K562 (cell line): ENCODE measurements around the gene ZNF521. TPM values are rescaled to one million over a fixed set of nuclear protein-coding genes. Genes with fewer than 3 reads are reported as not detected.

Experiments used
- ATAC-seq: fragments of 200-7000 bp; cut with Tn5 transposase; 3 replicates; pipeline ENCODE4 v1.9.1; 2020; ENCODE audit warnings: moderate library complexity
- BruUV-seq: library from RNA; stranded (reverse); fragments of 400-500 nt; replicated peaks from 2 replicates; lab custom pipeline; 2021; lab: Mats Ljungman, UMichigan
- CTCF ChIA-PET: fragments of 300-600 bp; formaldehyde crosslinking; extraction: SDS; loops from one replicate; lab custom pipeline; 2021; ENCODE audit warnings: low intra/inter-chr PET ratio; lab: Yijun Ruan, JAX
- POLR2A ChIA-PET: fragments of 300-600, 350-650 bp; sonication (Branson Sonifier 250); formaldehyde crosslinking; extraction: SDS; loops from one replicate; lab custom pipeline; 2021; ENCODE audit warnings: antibody characterized with exemption, inconsistent platforms; lab: Yijun Ruan, JAX
- DNase-seq, 4 experiments: peaks; one replicate each; pipeline versions ENCODE4 v3.0.0 to v3.0.0-alpha.2; 2011 to 2018; ENCODE audit warnings: low spot score in 3 of 4, mixed read lengths in 3 of 4; ENCODE audit errors: extremely low read depth in 1 of 4
- FAIRE-seq: peaks from 2 replicates; lab custom pipeline; 2011; peaks lifted over from hg19 to GRCh38; lab: Jason Lieb, UNC
- H2AFZ ChIP-seq: 2 replicates; pipeline ENCODE4 v1.6.0; 2011; ENCODE audit warnings: low read depth, low read length, control low read depth, inconsistent platforms
- H3K27ac ChIP-seq: fragments of 200-600 bp; 3 replicates; pipeline ENCODE4 v1.8.0; 2011; ENCODE audit warnings: low read depth, mild to moderate bottlenecking, control low read depth, inconsistent platforms, low read length, moderate library complexity, mixed read lengths; ENCODE audit errors: extremely low read depth
- H3K27me3 ChIP-seq, 2 experiments: fragments of 300-600 bp in 1 of 2; 2 replicates in 1 of 2; 3 replicates in 1 of 2; pipeline versions ENCODE4 v1.6.0 to v1.8.0; 2011; ENCODE audit warnings: inconsistent platforms in 2 of 2, low read length in 2 of 2, mild to moderate bottlenecking in 1 of 2, mixed read lengths in 1 of 2, moderate library complexity in 1 of 2; ENCODE audit not compliant: control insufficient read depth in 2 of 2, insufficient read depth in 2 of 2
- H3K36me3 ChIP-seq: fragments of 300-600 bp; 3 replicates; pipeline ENCODE4 v1.8.0; 2011; ENCODE audit warnings: mild to moderate bottlenecking, low read length, inconsistent platforms; ENCODE audit not compliant: control insufficient read depth, insufficient read depth
- H3K4me1 ChIP-seq, 2 experiments: fragments of 200-600 bp in 1 of 2; replicated peaks in 1 of 2; 2 replicates in 1 of 2; 3 replicates in 1 of 2; pipeline versions ENCODE4 v1.5.1 to v1.8.0; 2011; ENCODE audit warnings: inconsistent platforms in 2 of 2, low read length in 2 of 2, mild to moderate bottlenecking in 1 of 2, mixed read lengths in 1 of 2, moderate library complexity in 1 of 2; ENCODE audit not compliant: control insufficient read depth in 2 of 2, insufficient read depth in 2 of 2
- H3K4me2 ChIP-seq: 2 replicates; pipeline ENCODE4 v1.6.1; 2011; ENCODE audit warnings: low read length, control low read depth, inconsistent platforms, mixed read lengths; ENCODE audit not compliant: insufficient read depth
- H3K4me3 ChIP-seq: fragments of 200-600 bp; sonication (generic), shearing (Covaris generic); 2 replicates; pipeline ENCODE4 v1.5.1; 2016; ENCODE audit warnings: control low read depth, inconsistent platforms
- H3K79me2 ChIP-seq: fragments of 200-600 bp; 3 replicates; pipeline ENCODE4 v1.8.0; 2011; ENCODE audit warnings: low read length, inconsistent platforms; ENCODE audit not compliant: control insufficient read depth, insufficient read depth
- H3K9ac ChIP-seq, 2 experiments: 2 replicates each; pipeline versions ENCODE4 v1.6.0 to v1.6.1; 2011; ENCODE audit warnings: low read depth in 2 of 2, low read length in 2 of 2, control low read depth in 1 of 2, inconsistent platforms in 1 of 2, mild to moderate bottlenecking in 1 of 2, mixed read lengths in 1 of 2; ENCODE audit not compliant: insufficient read depth in 1 of 2
- H3K9me1 ChIP-seq: one replicate; pipeline ENCODE4 v1.6.0; 2011; ENCODE audit warnings: inconsistent platforms, mild to moderate bottlenecking, low read length, moderate library complexity; ENCODE audit not compliant: control insufficient read depth, insufficient read depth
- H3K9me3 ChIP-seq: replicated peaks from 2 replicates; pipeline ENCODE4 v1.5.1; 2011; ENCODE audit warnings: low read depth, low read length, inconsistent platforms; ENCODE audit not compliant: control insufficient read depth, insufficient read depth
- H4K20me1 ChIP-seq: replicated peaks from 2 replicates; pipeline ENCODE4 v1.6.1; 2011; ENCODE audit warnings: low read length, inconsistent platforms, mixed read lengths; ENCODE audit not compliant: control insufficient read depth, insufficient read depth
- CBX1 ChIP-seq: sonication (generic); IDR thresholded peaks from 2 replicates; pipeline ENCODE4 v1.6.1; 2016; ENCODE audit warnings: antibody characterized with exemption, low read depth, mild to moderate bottlenecking
- CTBP1 ChIP-seq: fragments of 450-650 bp; IDR thresholded peaks from 2 replicates; pipeline ENCODE4 v1.6.1; 2016; ENCODE audit warnings: borderline replicate concordance
- MYNN ChIP-seq, 2 experiments: sonication (generic); formaldehyde crosslinking in 1 of 2; IDR thresholded peaks; 2 replicates each; pipeline versions ENCODE4 v1.5.0 to v1.6.1; 2016 to 2020; ENCODE audit warnings: antibody characterized with exemption in 1 of 2, missing genetic modification reagents in 1 of 2
- SPI1 ChIP-seq: IDR thresholded peaks from 2 replicates; pipeline ENCODE4 v1.6.1; 2011; ENCODE audit warnings: low read depth, low read length, control low read depth, borderline replicate concordance
- TEAD4 ChIP-seq, 2 experiments: sonication (generic) in 1 of 2; formaldehyde crosslinking in 1 of 2; IDR thresholded peaks; 2 replicates each; pipeline versions ENCODE4 v1.6.1 to v1.8.0; 2012 to 2022; ENCODE audit warnings: borderline replicate concordance in 1 of 2, inconsistent platforms in 1 of 2, low read length in 1 of 2, mild to moderate bottlenecking in 1 of 2, missing genetic modification reagents in 1 of 2
- WGBS: fragments of 100-300 bp; shearing (Covaris generic); methylation state at CpG from one replicate; pipeline ENCODE4 v1.1.6; 2016; ENCODE audit warnings: low coverage, mixed read lengths; ENCODE audit not compliant: insufficient coverage; ENCODE audit errors: missing lambda C conversion rate; 5-methylcytosine and 5-hydroxymethylcytosine counted together
- in situ Hi-C: fragments of 300-500 bp; cut with MboI; formaldehyde crosslinking; loops from 4 replicates; pipeline ENCODE4 v1.15.0; 2018; ENCODE audit warnings: inconsistent platforms, mixed read lengths
- intact Hi-C: fragments of 100-400 bp; cut with micrococcal nuclease; formaldehyde crosslinking; loops from 2 replicates; pipeline ENCODE4 v1.14.2; 2022
- polyA plus RNA-seq, 8 experiments: library from polyadenylated mRNA; depleted of rRNA in 4 of 8; stranded (reverse) in 5 of 8; unstranded in 3 of 8; fragments of >200 nt; fragmentation: Nextera tagmentation in 2 of 8; fragmentation: Illumina TruSeq in 1 of 8; extraction: Ambion mirVana in 2 of 8; extraction: Trizol in 1 of 8; gene quantifications; 2 replicates each; pipeline versions ENCODE4 v1.2.1 to v1.2.3, GENCODE V29; 2011 to 2014; ENCODE audit warnings: inconsistent platforms in 1 of 8, missing spikeins in 1 of 8
- total RNA-seq, 7 experiments: library from RNA; depleted of rRNA in 6 of 7; stranded (reverse); fragments of >200 nt in 6 of 7; fragmentation: Illumina TruSeq in 2 of 7; extraction: Trizol in 2 of 7; gene quantifications; 2 replicates each; pipeline versions ENCODE4 v1.2.1 to v1.2.3, GENCODE V29; 2011 to 2021; ENCODE audit warnings: low replicate concordance in 1 of 7
- TF ChIP-seq, protein P1 (sequence below): sonication (generic); formaldehyde crosslinking; IDR thresholded peaks from 2 replicates; pipeline ENCODE4 v1.8.1; 2023; ENCODE audit warnings: mild to moderate bottlenecking, missing genetic modification reagents, moderate library complexity

The ZNF521 gene
- total and polyA plus RNA-seq, 9 of the 15 experiments (the other 6 are each of a cell fraction or from before 2014, with no cell fraction given), result 1.2 to 5.8 (median 1.6) TPM

DNA sequence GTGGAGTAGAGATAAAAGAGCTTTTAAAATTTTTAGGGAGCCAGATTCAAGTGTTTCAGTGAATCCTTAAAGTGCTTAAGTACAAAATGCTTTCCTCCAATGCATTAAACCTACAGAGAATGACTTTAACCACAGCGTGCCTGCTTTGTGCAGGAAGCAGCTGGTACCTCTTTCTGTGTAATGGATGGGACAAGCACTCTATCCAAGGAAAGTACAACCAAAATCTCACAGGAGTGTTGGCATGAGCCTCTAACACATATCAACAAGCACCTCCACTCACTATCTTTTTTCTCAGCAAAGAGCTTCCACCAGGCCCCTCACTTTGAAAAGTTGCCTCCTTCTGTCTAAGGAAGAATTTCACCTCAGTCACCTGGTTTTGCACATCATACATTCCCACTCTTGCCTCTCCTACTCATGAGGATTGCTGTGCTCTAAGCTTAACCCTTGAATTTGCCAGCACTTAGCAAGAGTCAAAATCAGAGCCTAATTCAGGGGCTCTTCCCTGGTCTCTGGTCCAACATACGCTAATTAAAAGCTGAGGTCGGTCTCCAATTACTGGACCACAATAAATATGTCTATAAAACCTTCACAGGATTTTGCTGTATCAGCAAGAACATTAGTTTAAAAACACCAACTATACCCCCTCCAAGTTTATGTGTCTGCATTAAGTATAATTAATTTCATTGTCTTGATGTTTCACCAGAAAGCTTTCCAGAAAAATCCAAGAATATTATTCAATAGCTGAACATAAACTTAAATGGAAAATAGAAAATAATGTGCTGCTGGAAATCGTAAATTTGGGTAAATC, 68.9 kb downstream of the ZNF521 start (continued):
- TF ChIP-seq TEAD4 (IDR thresholded peaks at IDR 0.05; ENCODE audit: low read length), result no peak
- no peak for TF ChIP-seq TEAD4 (CRISPR knock-in tag; IDR thresholded peaks at IDR 0.05; ENCODE audit: borderline replicate concordance)
- TF ChIP-seq, all 486 proteins: peak for 5

DNA sequence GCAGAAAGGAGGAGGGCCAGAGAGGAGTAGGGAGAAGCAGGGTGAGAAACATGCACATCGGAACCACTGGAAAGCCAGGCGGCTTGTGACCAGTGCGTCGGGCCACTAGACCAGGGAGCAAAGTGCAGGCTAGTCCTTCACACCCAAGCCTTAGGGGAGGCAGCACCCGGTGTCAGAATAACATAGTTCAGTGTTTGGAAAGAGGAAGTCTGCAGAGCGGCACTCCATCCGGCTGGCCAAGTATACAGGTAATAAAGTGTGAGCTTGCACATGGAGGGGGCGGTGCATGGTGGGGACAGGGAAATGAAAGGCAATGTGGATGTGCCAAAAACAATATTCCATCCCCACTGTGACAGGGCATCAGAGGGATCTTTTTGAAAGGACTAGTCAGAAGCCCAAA, 69.7 kb downstream of the ZNF521 start:
- no TSS peak for BruUV-seq
- WGBS, result 2% methylated on average over 8 of the region's 8 CpGs

More for the DNA sequence above, 69.7 kb downstream of the ZNF521 start:
- Histone ChIP-seq H3K9me1 (no peaks in the 10 kb centered on the region), H3K27ac (no peak overlapping the region), H3K27me3 (no peaks in the 10 kb centered on the region; a peak in 1 of 5 replicates), H3K4me2 (no peak overlapping the region), H3K4me3 (no peak overlapping the region), H2AFZ (no peak overlapping the region), H3K9ac (no peak overlapping the region), H3K4me1 (no peaks in the 10 kb centered on the region), H3K36me3 (no peaks in the 10 kb centered on the region), H3K79me2 (no peaks in the 10 kb centered on the region), H4K20me1 (no peaks in the 10 kb centered on the region), H3K9me3 (no peaks in the 10 kb centered on the region)
- intact Hi-C loops (no loop called here), in situ Hi-C loops (no loop called here)
- FAIRE-seq (no peak), ATAC-seq (peak; percentile 56), DNase-seq (no peak)
- POLR2A ChIA-PET, result interaction anchor here (0.6 kb wide), 1 partner anchor 236 kb away, joined by 3 read pairs; no protein-coding TSS in a partner anchor
- CTCF ChIA-PET, result no interaction called here
- no peak for TF ChIP-seq MYNN (IDR thresholded peaks at IDR 0.05)
- TF ChIP-seq MYNN (CRISPR knock-in tag; IDR thresholded peaks at IDR 0.05), result no peak
- TF ChIP-seq, protein P1, sequence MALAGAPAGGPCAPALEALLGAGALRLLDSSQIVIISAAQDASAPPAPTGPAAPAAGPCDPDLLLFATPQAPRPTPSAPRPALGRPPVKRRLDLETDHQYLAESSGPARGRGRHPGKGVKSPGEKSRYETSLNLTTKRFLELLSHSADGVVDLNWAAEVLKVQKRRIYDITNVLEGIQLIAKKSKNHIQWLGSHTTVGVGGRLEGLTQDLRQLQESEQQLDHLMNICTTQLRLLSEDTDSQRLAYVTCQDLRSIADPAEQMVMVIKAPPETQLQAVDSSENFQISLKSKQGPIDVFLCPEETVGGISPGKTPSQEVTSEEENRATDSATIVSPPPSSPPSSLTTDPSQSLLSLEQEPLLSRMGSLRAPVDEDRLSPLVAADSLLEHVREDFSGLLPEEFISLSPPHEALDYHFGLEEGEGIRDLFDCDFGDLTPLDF (CRISPR knock-in tag), result no peak
- peak; percentile 88 for TF ChIP-seq SPI1
- TF ChIP-seq CTBP1, result peak; percentile 16; the same call in 1 of the 2 replicates
- no peak for TF ChIP-seq CBX1
